A549 treated with Hydrocortisone at 1 μM for 4 hours (cell line): ENCODE measurements around the gene BUD23. TPM values are rescaled to one million over a fixed set of nuclear protein-coding genes. Genes with fewer than 3 reads are reported as not detected.

Experiments used
- total RNA-seq: library from RNA; stranded (reverse); fragments of 200-300 nt; extraction: Qiagen RNA extraction; gene quantifications from 5 replicates; pipeline ENCODE4 v1.2.3, GENCODE V29; 2022

The BUD23 gene, protein sequence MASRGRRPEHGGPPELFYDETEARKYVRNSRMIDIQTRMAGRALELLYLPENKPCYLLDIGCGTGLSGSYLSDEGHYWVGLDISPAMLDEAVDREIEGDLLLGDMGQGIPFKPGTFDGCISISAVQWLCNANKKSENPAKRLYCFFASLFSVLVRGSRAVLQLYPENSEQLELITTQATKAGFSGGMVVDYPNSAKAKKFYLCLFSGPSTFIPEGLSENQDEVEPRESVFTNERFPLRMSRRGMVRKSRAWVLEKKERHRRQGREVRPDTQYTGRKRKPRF
- total RNA-seq = 123 to 168 TPM (median 132 TPM) in 5 replicates

GRCh38 chr7:73683056-73683787 lies at the start of gene BUD23, which contains the start of gene DNAJC30:
Gene BUD23 (plus strand): TSS chr7:73683597. CDS start chr7:73683626, 29 bp downstream.
Gene DNAJC30 (minus strand): TSS chr7:73683453. CDS start chr7:73683423, 30 bp downstream.

DNA sequence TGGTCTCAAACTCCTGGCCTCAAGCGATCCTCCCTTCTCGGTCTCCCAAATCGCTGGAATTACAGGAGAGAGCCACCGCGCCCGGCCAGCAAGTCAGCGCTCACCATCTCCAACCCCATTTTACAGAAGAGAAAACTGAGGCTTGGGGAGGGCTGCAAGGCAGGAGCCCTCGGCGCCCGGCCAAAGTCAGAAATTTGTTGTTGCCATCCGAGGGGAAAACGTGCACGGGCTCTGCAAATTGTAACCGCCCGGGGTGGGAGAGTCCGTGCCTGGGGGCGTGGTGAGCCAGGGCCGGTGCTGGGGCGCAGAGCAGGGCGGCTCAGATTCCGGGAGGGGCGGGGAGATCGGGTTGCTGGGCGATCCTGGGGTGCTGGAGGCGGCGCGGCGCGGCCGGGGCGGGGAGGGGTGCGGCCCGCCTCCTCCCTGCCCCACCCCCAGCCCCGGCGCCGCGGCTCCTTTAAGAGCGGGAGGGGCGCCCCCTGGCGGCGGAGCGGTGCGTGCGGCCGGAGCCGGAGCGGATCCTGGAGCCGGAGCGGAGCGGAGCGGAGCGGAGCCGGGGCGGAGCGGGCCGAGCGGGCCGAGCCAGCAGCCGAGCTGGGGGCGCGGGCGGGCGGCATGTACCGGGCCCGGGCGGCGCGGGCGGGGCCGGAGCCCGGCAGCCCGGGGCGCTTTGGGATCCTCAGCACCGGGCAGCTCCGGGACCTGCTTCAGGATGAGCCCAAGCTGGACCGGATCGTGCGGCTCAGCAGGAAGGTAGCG lies 15.9 kb upstream of the BUD23 start, which contains the start of gene VPS37D:
Gene VPS37D, plus strand, starts transcription at position 488 of the 759 bp plus-strand sequence. Its CDS starts 128 bp downstream, at position 616.

GRCh38 chr7:73718905-73719805 lies 35.8 kb downstream of the BUD23 start, which contains the start of gene STX1A:
Gene STX1A (minus strand): TSS chr7:73719669. CDS start chr7:73719631, 38 bp downstream.

GRCh38 chr7:73738612-73739386 lies 55.4 kb downstream of the BUD23 start, which contains the start of gene ABHD11:
Gene ABHD11 (minus strand): TSS chr7:73738802. CDS start chr7:73738770, 32 bp downstream.

Other genes starting within 250 kb of the BUD23 start
- 1.5 to 2.1 TPM (median 2.0 TPM) in 5 replicates for gene FZD9, start 249.8 kb upstream of the BUD23 start, total RNA-seq
- 49.4 to 74.8 TPM (median 54.3 TPM) in 5 replicates for gene BAZ1B, start 161.3 kb upstream of the BUD23 start, total RNA-seq
- 59.8 to 73.6 TPM (median 68.5 TPM) in 5 replicates for gene BCL7B, start 125.9 kb upstream of the BUD23 start, total RNA-seq
- 49.3 to 61.5 TPM (median 51.4 TPM) in 5 replicates for gene TBL2, start 105.0 kb upstream of the BUD23 start, total RNA-seq
- gene MLXIPL, start 59.1 kb upstream of the BUD23 start, total RNA-seq = 0.75 to 1.2 TPM (median 1.1 TPM) in 5 replicates
- 3.1 to 5.7 TPM (median 4.8 TPM) in 5 replicates for gene VPS37D, start 15.8 kb upstream of the BUD23 start, total RNA-seq
- gene DNAJC30, start 144 bp upstream of the BUD23 start, total RNA-seq = 7.5 to 10.1 TPM (median 9.8 TPM) in 5 replicates
- 68.6 to 73.4 TPM (median 71.1 TPM) in 5 replicates for gene STX1A, start 36.1 kb downstream of the BUD23 start, total RNA-seq
- 20.5 to 27.5 TPM (median 25.9 TPM) in 5 replicates for gene ABHD11, start 55.2 kb downstream of the BUD23 start, total RNA-seq
- 1.6 to 3.8 TPM (median 3.4 TPM) in 5 replicates for gene CLDN3, start 86.7 kb downstream of the BUD23 start, total RNA-seq
- 3.7 to 5.3 TPM (median 4.3 TPM) in 5 replicates for gene CLDN4, start 147.4 kb downstream of the BUD23 start, total RNA-seq
- gene METTL27, start 158.9 kb downstream of the BUD23 start, total RNA-seq = 8.2 to 12.9 TPM (median 9.9 TPM) in 5 replicates
- 0.10 to 0.28 TPM (median 0.13 TPM) in 3 of 5 replicates, not detected in the others for gene TMEM270, start 177.6 kb downstream of the BUD23 start, total RNA-seq